ENCODE results near the gene PHF1. TPM values are rescaled to one million over a fixed set of nuclear protein-coding genes. Genes with fewer than 3 reads are reported as not detected.

The PHF1 gene
- total and polyA plus RNA-seq, 2 of the 13 experiments (the other 11 are each of a cell fraction or from before 2014, with no cell fraction given): 25.4 to 61.9 TPM

DNA sequence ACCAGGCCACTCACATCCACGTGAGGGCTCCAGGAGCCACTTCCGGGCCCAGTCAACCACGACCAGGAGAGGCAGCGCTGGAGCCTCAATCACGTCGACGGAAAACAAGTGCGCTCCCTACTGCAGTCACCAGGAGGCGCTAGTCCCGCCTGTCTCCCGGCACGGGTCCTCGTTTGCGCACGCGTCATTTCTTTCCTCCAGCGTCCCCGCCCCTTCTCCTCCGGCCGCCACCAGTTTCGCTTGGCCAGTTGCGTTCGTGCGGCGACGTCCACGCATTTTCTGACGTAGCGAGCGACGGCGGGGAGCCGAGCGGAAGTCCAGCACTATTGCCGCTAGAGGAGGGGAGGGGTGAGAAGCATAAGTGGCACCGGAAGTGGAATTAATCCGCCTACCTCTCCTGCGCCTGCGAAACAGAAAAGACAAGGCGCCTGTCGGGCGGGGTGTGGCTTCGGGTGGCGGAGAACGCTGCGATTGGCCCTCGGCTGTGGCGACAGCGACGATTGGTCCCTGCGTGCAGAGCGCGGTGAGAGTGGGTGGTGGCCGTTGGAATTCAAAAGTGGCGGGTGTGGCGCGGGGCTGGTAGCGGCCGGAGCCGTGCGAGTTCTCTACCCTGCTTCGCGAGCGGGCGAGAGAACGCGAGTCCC is 19.4 kb upstream of the PHF1 start, which contains the start of gene KIFC1 (continued):
- TF ChIP-seq, protein P1, sequence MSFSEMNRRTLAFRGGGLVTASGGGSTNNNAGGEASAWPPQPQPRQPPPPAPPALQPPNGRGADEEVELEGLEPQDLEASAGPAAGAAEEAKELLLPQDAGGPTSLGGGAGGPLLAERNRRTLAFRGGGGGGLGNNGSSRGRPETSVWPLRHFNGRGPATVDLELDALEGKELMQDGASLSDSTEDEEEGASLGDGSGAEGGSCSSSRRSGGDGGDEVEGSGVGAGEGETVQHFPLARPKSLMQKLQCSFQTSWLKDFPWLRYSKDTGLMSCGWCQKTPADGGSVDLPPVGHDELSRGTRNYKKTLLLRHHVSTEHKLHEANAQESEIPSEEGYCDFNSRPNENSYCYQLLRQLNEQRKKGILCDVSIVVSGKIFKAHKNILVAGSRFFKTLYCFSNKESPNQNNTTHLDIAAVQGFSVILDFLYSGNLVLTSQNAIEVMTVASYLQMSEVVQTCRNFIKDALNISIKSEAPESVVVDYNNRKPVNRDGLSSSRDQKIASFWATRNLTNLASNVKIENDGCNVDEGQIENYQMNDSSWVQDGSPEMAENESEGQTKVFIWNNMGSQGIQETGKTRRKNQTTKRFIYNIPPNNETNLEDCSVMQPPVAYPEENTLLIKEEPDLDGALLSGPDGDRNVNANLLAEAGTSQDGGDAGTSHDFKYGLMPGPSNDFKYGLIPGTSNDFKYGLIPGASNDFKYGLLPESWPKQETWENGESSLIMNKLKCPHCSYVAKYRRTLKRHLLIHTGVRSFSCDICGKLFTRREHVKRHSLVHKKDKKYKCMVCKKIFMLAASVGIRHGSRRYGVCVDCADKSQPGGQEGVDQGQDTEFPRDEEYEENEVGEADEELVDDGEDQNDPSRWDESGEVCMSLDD (CRISPR knock-in tag; IDR thresholded peaks at IDR 0.05; ENCODE audit: borderline replicate concordance): peak; percentile 35; the same call in 1 of the 2 replicates
- TF ChIP-seq, protein P2, sequence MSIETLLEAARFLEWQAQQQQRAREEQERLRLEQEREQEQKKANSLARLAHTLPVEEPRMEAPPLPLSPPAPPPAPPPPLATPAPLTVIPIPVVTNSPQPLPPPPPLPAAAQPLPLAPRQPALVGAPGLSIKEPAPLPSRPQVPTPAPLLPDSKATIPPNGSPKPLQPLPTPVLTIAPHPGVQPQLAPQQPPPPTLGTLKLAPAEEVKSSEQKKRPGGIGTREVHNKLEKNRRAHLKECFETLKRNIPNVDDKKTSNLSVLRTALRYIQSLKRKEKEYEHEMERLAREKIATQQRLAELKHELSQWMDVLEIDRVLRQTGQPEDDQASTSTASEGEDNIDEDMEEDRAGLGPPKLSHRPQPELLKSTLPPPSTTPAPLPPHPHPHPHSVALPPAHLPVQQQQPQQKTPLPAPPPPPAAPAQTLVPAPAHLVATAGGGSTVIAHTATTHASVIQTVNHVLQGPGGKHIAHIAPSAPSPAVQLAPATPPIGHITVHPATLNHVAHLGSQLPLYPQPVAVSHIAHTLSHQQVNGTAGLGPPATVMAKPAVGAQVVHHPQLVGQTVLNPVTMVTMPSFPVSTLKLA (IDR thresholded peaks at IDR 0.05): peak; percentile 85
- TF ChIP-seq HNF4G (IDR thresholded peaks at IDR 0.05; ENCODE audit: borderline replicate concordance, low read depth, low read length) (no peak), HNF4G (CRISPR knock-in tag; IDR thresholded peaks at IDR 0.05; ENCODE audit: borderline replicate concordance, low read depth) (0 out of 2 replicates have a peak, but pooled peaks have one; percentile 26), NCOR1 (IDR thresholded peaks at IDR 0.05; ENCODE audit: borderline replicate concordance, low read length) (peak; percentile 63; the same call in 1 of the 2 replicates), ZNF781 (CRISPR knock-in tag; IDR thresholded peaks at IDR 0.05; ENCODE audit: borderline replicate concordance, not compliant biosample characterization) (peak; percentile 98), RCOR2 (CRISPR knock-in tag; IDR thresholded peaks at IDR 0.05) (no peak), KAT8 (CRISPR knock-in tag; IDR thresholded peaks at IDR 0.05) (peak; percentile 96), ELF4 (CRISPR knock-in tag; IDR thresholded peaks at IDR 0.05; ENCODE audit: borderline replicate concordance) (peak; percentile 98), TAF1 (CRISPR knock-in tag; IDR thresholded peaks at IDR 0.05) (peak; percentile 77), ZNF547 (CRISPR knock-in tag; IDR thresholded peaks at IDR 0.05) (peak; percentile 50; the same call in 1 of the 2 replicates), MEIS1 (CRISPR knock-in tag; IDR thresholded peaks at IDR 0.05; ENCODE audit: borderline replicate concordance) (peak; percentile 85; the same call in 1 of the 2 replicates), RXRB (CRISPR knock-in tag; IDR thresholded peaks at IDR 0.05; ENCODE audit: borderline replicate concordance) (peak; percentile 66; the same call in 1 of the 2 replicates), NR2F1 (CRISPR knock-in tag; IDR thresholded peaks at IDR 0.05) (0 out of 4 replicates have a peak, but pooled peaks of 1 of the 2 experiments have one; percentile 32), WIZ (CRISPR knock-in tag; IDR thresholded peaks at IDR 0.05) (peak; percentile 86; the same call in 1 of the 2 replicates), ZNF652 (CRISPR knock-in tag; IDR thresholded peaks at IDR 0.05; ENCODE audit: borderline replicate concordance, low read depth) (no peak), GTF3A (CRISPR knock-in tag; conservative IDR thresholded peaks at IDR 0.05) (no peak), SMAD3 (CRISPR knock-in tag; IDR thresholded peaks at IDR 0.05) (peak; percentile 90), FOXC1 (CRISPR knock-in tag; IDR thresholded peaks at IDR 0.05; ENCODE audit: borderline replicate concordance) (peak; percentile 96; the same call in 1 of the 2 replicates), ZNF383 (CRISPR knock-in tag; IDR thresholded peaks at IDR 0.05; ENCODE audit: borderline replicate concordance) (0 out of 2 replicates have a peak, but pooled peaks have one; percentile 0)
- TF ChIP-seq, protein P3, sequence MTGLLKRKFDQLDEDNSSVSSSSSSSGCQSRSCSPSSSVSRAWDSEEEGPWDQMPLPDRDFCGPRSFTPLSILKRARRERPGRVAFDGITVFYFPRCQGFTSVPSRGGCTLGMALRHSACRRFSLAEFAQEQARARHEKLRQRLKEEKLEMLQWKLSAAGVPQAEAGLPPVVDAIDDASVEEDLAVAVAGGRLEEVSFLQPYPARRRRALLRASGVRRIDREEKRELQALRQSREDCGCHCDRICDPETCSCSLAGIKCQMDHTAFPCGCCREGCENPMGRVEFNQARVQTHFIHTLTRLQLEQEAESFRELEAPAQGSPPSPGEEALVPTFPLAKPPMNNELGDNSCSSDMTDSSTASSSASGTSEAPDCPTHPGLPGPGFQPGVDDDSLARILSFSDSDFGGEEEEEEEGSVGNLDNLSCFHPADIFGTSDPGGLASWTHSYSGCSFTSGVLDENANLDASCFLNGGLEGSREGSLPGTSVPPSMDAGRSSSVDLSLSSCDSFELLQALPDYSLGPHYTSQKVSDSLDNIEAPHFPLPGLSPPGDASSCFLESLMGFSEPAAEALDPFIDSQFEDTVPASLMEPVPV (CRISPR knock-in tag; IDR thresholded peaks at IDR 0.05): peak; percentile 99
